ENCODE results near the gene DMKN.

GRCh38 chr19:35506011-35506410 lies 7.4 kb downstream of the DMKN start:
- TF ChIP-seq, protein P1, sequence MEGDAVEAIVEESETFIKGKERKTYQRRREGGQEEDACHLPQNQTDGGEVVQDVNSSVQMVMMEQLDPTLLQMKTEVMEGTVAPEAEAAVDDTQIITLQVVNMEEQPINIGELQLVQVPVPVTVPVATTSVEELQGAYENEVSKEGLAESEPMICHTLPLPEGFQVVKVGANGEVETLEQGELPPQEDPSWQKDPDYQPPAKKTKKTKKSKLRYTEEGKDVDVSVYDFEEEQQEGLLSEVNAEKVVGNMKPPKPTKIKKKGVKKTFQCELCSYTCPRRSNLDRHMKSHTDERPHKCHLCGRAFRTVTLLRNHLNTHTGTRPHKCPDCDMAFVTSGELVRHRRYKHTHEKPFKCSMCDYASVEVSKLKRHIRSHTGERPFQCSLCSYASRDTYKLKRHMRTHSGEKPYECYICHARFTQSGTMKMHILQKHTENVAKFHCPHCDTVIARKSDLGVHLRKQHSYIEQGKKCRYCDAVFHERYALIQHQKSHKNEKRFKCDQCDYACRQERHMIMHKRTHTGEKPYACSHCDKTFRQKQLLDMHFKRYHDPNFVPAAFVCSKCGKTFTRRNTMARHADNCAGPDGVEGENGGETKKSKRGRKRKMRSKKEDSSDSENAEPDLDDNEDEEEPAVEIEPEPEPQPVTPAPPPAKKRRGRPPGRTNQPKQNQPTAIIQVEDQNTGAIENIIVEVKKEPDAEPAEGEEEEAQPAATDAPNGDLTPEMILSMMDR (IDR thresholded peaks at IDR 0.05; ENCODE audit: low read depth, low read length): no peak
- no peak for TF ChIP-seq EZH2phosphoT487 (IDR thresholded peaks at IDR 0.05; ENCODE audit: low read depth)

Data from OCI-LY3 (cell line).